HG02763 (cell line): ENCODE data around the gene TPK1.
"Not testable (repeated sequence)": the region's sequence is repeated elsewhere in the genome, so short reads cannot be mapped to it uniquely, and the experiment has no call there.

Experiments
- ATAC-seq: cut with Tn5 transposase; IDR thresholded peaks from one replicate; pipeline ENCODE4 v1.9.1; 2021; ENCODE audit warnings: mild to moderate bottlenecking, moderate library complexity; ENCODE audit not compliant: unreplicated experiment

TPK1 gene

GRCh38 chr7:144780071-144780608 lies 55.7 kb downstream of the TPK1 start:
- ATAC-seq, result no peak

GRCh38 chr7:144777889-144778288 lies 58.0 kb downstream of the TPK1 start:
- ATAC-seq, result not testable (repeated sequence)

- ATAC-seq, result no peak
These were observed 58.6 kb downstream of the TPK1 start for GRCh38 chr7:144777005-144777839.

- ATAC-seq, result no peak
These were observed 59.4 kb downstream of the TPK1 start for GRCh38 chr7:144776447-144776846.

GRCh38 chr7:144775749-144776148 lies 60.1 kb downstream of the TPK1 start:
- no peak for ATAC-seq

- no peak for ATAC-seq
These were observed 63.9 kb downstream of the TPK1 start for GRCh38 chr7:144771927-144772326.

- no peak for ATAC-seq
These were observed 64.7 kb downstream of the TPK1 start for GRCh38 chr7:144771174-144771573.

- ATAC-seq, result no peak
These were observed 66.5 kb downstream of the TPK1 start for GRCh38 chr7:144769352-144769751.

GRCh38 chr7:144768633-144769032 lies 67.2 kb downstream of the TPK1 start:
- ATAC-seq, result no peak

- no peak for ATAC-seq
These were observed 72.6 kb downstream of the TPK1 start for GRCh38 chr7:144763291-144763690.

GRCh38 chr7:144762853-144763252 lies 73.0 kb downstream of the TPK1 start:
- ATAC-seq, result no peak

GRCh38 chr7:144761493-144761892 lies 74.4 kb downstream of the TPK1 start:
- no peak for ATAC-seq

GRCh38 chr7:144759653-144760052 lies 76.2 kb downstream of the TPK1 start:
- no peak for ATAC-seq

GRCh38 chr7:144747936-144748335 lies 87.9 kb downstream of the TPK1 start:
- ATAC-seq, result no peak

- ATAC-seq, result peak; percentile 93
These were observed 97.0 kb downstream of the TPK1 start for GRCh38 chr7:144738708-144739314.

- ATAC-seq, result no peak
These were observed 97.7 kb downstream of the TPK1 start for GRCh38 chr7:144738146-144738545.

GRCh38 chr7:144736880-144737493 lies 98.9 kb downstream of the TPK1 start:
- ATAC-seq, result no peak

GRCh38 chr7:144735505-144736276 lies 100.2 kb downstream of the TPK1 start:
- ATAC-seq, result no peak

GRCh38 chr7:144731661-144732351 lies 104.0 kb downstream of the TPK1 start:
- no peak for ATAC-seq

- no peak for ATAC-seq
These were observed 105.6 kb downstream of the TPK1 start for GRCh38 chr7:144730224-144730623.
